ENCODE data around the gene KIRREL3.

KIRREL3 gene

DNA sequence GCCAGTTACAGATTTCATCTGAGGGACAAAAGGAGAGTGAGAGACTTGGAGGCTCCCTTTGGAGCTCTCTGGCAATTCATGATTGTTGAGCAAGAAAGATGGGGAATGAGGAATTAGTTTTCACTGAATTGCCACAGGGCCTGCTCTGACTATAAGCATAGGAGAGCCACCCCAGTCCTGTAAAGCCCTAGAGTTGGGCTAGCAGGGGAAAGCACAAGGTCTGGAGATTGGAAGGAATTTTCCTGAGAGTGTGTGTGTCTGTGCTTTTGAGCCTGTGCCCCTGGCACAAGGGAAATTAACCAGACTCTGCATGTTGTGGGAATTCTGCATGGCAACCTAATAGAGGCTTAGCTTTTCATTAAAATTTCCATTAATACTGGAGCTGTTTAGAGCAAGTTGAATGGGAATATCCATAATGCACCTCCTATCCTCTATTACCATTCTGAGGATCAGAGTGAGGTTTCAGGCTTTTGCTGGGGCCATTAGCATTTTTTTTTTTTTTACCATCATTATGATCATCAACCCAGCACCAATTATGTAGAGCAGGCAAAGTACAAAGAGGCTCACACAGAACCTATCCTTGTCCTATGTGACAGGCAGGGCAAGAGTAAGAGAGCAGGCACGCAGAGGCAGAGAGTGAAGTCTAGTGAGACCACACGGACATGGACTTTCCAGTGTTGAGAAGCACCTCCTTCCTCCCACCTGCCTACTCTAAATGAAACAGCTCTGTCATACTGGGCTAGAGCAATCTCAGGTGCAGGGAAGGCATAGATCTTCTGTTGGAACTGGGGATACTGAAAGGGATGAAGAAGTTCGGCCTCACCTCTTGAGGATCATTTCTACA is 336.6 kb downstream of the KIRREL3 start:
- no peak for DNase-seq (ENCODE audit: low read depth)

DNA sequence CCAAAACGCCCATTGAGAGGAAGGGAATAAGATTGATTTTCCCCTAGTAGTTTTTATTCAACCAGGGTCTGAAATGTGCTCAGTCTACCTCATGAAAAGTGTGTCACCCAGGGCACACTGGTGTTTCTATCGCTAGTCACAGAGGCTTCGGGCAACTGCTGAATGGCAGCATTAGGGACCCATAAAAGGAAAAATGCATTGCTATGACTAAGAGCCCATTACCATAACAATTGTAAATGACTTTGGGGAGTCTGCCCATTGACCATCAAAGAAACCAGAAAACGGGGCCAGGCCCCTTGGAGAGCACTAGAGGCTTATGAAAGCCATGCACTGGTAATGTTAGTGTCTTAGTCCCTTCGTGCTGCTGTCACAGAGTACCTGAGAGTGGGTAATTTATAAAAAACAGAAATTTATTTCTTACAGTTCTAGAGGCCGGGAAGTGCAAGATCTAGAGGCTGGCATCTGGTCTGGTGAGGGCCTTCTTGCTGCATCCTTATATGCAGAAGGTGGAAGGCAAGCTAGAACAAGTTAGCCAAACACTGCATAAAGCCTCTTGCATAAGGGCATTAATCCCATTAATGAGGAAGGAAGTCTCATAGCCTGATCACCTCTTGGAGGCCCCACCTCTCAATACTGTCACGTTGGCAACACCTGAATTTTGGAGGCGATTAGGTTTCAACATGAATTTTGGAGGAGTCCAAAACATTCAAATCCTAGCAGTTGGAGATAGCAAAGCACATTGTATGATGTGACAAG is 338.4 kb downstream of the KIRREL3 start:
- no peak for DNase-seq (ENCODE audit: low read depth)

DNA sequence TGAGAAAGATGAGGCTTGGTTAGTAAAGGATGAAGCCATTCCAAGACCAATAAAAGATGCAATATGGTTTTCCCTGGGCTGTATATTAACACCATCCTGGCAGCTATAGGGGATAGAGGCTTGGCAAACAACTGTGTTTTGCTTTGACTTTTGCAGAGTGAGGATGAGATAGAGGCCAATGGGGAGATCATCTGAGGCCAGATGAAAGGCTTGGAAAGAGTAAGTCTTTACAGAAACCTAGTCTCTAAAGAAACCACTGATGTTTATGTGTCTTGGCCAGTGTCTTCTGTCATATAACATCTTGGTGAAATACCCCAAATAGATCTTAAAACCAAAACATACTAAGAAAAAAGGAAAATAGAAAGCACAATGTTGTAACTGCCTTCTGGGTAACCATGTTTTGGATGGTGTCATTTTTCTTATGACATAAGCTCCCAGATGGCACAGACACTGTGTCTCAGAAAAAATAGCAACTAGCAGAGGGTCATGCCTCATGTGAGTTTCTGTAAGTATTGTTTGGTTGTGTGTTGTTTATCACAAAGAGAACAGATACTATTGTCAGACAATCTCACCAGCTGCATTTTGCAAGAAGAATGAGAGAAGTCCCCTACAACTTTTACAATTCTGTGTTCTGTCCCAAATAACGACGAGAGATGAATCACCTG is 339.7 kb downstream of the KIRREL3 start:
- DNase-seq (ENCODE audit: low read depth): no peak

GRCh38 chr11:126660321-126660720 is 340.2 kb downstream of the KIRREL3 start:
- DNase-seq (ENCODE audit: low read depth): no peak

DNA sequence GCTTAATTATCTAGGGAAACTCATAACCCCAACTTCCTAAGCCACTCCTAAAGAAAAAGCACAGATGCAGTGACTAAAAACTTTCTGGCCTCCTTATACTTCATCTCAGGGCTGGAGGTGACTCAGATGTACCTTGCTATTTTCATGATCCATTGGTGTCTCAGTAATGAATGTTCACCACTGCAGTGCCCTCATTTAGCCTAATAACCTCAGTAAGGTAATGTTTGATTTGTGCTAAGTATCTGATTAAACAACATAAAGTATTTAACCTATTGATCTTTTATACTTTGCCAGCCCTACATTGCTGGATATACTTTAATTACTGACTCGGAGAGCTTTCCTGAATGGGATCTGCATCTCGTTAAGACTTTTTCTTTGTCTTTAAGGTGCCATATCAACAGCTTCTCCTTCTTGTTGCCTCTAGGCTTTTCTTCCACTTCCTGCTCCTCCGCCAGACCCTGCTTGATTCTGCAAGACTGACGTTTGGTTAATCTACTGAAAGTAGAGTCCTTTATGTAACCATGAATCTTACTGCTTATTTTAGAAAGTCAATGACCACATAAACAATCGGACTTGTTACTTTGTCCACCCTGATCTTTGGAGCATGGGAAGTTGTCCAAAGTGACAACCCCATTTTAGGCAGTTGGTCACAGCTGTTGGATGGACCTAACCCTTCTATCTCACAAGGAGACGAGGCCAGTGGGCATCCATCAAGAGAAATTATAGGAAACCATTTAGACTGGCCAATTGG is 342.1 kb downstream of the KIRREL3 start:
- no peak for DNase-seq (ENCODE audit: low read depth)

GRCh38 chr11:126655807-126656128 is 344.8 kb downstream of the KIRREL3 start:
- DNase-seq (ENCODE audit: low read depth): no peak

DNA sequence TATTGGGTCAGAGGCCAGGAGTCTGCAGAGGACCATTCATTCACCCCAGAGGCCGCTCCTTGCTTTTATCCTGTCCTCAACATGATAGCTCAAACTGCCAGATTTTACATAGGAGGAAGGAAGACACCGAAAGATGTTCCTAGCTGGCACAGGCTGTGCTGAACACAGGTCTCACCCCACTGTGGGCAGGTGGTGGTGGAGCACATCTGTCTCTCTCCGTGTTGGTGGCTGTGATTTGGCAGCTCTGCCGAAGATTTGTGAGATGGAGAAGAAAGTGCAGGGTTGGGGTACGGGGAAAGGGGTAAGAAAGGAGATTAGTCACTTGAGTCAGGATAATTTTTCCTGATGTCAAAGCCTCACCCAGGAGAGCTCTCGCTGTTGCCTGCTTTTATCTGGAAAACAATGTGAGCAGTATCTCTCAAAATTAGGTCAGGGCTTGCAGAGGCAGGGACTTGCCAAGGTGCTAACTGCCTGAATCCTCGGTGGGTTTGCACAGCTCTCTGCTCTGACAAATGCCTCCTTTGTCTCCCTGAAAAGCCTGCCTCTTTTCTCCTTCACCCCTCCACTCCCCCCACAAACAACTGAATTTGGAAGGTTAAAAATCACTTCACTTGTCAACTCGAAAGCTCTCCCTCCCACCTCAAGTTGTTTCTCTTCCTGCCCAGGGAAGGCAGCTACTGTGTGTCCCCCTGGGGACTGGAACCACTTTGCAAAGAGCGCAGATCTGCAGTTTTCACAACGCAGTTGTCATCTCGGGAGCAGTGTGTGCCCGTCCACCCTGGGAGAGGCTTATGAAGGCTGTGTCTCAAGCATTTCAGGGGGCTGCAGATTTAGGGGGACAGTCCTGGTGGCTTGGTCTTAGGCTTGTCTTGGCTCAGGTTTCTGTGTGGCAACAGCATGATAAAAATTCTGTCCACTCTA is 345.4 kb downstream of the KIRREL3 start:
- no peak for DNase-seq (ENCODE audit: low read depth)

DNA sequence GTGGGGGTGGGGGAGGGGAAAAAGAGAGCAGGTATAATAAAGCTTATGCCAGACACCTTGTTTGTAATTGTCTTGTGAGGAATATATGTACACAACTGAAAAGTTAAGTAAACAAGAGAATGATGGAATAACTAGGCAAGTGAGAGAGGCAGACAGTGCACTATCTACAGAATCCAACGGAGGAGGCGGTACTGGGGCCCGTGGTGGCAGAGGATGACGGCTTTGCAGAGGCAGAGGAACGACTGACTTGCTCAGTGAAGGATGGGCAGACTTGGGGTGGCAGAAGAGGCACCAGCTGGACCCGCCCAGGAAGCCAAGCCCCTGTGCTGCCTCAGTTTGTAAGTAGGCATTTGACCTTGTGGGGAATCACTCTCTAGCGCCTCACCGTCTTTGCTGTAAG is 347.5 kb downstream of the KIRREL3 start:
- no peak for DNase-seq (ENCODE audit: low read depth)

GRCh38 chr11:126647735-126648134 is 352.8 kb downstream of the KIRREL3 start:
- DNase-seq (ENCODE audit: low read depth): no peak

GRCh38 chr11:126646701-126647557 is 353.6 kb downstream of the KIRREL3 start:
- DNase-seq (ENCODE audit: low read depth): no peak

- DNase-seq (ENCODE audit: low read depth): no peak
Observed at GRCh38 chr11:126645186-126645585, 355.4 kb downstream of the KIRREL3 start.

GRCh38 chr11:126640186-126640585 is 360.4 kb downstream of the KIRREL3 start:
- no peak for DNase-seq (ENCODE audit: low read depth)

DNA sequence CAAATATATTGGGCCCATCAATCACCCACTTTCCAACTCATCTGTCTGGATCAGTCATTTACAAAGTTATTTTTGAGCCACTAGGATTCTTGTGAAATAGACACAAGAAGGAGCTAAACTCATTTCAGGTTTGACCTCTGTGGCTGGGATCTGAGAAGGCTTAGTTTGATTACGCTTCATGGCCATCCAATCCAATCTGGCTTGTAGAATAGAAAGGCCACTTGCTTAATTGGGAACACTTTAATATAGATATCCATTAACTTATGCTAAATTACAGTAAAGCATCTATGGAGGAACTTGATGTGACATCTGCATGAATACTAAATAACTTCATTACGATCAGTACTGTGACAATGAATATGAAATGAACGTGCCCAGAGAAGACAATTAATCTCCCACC is 360.9 kb downstream of the KIRREL3 start:
- no peak for DNase-seq (ENCODE audit: low read depth)

- DNase-seq (ENCODE audit: low read depth): no peak
Observed at GRCh38 chr11:126638648-126639047, 361.9 kb downstream of the KIRREL3 start.

DNA sequence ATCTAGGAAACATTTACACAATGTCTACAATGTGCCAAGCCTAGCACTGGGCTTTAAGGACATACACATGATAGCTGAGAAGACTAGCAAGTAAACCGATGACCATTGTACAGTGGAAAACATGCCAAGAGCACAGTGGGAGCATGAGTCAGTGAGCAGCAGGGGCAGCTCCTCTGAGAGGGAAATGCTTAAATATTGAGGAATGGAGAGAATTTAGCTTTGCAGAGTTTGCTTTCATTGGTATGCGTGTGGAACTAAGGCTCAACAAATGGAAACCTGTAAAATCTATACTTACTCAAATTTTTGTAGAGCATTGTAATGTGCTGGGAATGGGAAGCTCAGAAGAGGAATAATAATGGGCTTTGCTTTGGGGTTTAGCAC is 362.8 kb downstream of the KIRREL3 start:
- no peak for DNase-seq (ENCODE audit: low read depth)

GRCh38 chr11:126636911-126637794 is 363.4 kb downstream of the KIRREL3 start:
- no peak for DNase-seq (ENCODE audit: low read depth)

DNA sequence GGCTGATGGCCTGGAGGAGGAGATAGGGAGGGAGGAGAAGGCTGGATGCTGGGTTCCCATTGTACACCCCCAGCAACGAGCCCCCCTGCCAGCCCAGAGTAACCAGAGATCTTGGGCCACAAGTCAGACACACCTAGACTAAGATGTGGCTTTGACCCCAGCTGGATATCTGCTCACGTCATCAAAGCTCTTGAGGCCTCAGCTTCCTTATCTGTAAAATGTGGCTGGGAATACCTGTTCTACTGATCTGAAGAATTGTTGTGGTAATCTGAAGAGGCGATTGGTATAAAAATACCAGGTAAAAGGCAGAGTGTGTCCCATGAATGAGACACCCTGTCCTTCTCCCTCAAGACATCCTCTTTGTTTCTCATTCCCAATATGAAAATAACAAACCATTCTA is 365.1 kb downstream of the KIRREL3 start:
- no peak for DNase-seq (ENCODE audit: low read depth)

- DNase-seq (ENCODE audit: low read depth): no peak
Observed at GRCh38 chr11:126634963-126635362, 365.6 kb downstream of the KIRREL3 start.

- DNase-seq (ENCODE audit: low read depth): no peak
Observed at GRCh38 chr11:126633330-126633729, 367.2 kb downstream of the KIRREL3 start.
